Right kidney (tissue), 1 donor: ENCODE measurements around the gene MESD.
"Not testable (repeated sequence)": the region's sequence is repeated elsewhere in the genome, so short reads cannot be mapped to it uniquely, and the experiment has no call there.

Experiments
- DNase-seq: peaks from one replicate; pipeline ENCODE4 v3.0.0-alpha.2; 2016

Gene MESD

DNA sequence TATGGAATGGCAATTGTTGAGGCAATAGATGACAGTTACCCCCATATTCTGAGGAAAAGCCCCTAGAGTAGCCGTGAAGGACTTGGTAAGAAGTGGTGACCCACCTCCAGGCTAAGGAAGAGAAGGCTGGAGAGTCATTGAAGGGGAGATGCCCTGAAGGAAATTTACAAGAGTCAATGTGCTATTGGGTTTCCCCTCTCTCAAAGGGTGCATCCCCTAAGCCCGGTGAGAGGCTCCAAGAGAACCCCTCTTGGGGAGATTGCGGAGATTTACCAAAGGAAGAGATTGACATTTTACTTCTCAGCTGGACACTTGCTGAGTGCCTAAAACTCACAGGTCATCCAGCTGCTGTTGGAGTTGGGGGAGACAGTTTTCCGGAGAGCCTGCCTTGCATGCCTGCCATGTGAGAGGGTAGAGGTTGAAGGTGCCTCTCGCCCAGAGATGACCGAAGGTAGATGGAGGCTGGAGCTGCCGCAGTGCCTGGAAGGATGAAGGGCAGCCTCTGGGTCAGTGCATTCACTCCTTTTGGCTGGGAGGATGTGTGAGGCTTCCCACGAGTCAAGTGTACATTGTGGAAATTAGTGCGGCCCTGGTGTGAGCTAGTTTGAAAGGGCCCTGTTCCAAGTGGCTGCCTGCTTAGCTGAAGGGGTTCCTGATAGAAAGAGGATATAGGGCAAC is 30.7 kb downstream of the MESD start:
- no peak for DNase-seq

DNA sequence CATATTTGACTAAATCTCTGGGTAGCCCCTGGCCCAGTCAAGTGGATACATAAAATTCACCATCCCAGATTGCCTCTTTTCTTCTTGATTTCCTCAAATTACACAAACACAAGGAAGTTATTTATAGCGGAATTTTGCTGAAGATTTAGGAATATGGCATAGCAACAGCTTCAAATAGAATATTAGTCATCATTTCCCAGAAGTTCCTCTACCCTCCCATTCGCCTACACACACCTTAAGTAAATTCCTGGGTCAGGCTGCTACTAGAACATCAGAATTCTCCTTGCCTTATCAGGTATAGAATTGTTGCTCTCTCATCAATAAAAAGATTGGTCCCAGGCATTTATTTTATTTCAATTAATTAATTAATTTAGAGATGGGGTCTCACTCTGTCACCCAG is 31.6 kb downstream of the MESD start:
- DNase-seq = no peak

DNA sequence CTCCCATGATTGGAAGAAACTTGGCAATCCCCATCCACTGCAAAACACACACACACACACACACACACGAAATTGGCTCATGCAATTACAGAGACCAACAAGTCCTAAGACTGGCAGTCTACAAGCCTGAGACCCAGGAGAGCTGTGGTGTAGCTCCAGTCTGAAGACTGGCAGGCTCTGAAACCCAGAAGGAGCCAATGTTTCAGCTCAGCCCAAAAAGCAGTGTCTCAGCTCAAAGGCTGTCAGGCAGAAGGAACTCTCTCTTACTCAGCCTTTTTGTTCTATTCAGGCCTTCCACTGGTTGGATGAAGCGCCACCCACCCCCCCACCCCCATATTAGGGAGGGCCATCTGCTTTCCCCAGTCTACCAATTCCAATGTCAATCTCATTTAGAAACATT is 32.1 kb downstream of the MESD start:
- DNase-seq = no peak

DNA sequence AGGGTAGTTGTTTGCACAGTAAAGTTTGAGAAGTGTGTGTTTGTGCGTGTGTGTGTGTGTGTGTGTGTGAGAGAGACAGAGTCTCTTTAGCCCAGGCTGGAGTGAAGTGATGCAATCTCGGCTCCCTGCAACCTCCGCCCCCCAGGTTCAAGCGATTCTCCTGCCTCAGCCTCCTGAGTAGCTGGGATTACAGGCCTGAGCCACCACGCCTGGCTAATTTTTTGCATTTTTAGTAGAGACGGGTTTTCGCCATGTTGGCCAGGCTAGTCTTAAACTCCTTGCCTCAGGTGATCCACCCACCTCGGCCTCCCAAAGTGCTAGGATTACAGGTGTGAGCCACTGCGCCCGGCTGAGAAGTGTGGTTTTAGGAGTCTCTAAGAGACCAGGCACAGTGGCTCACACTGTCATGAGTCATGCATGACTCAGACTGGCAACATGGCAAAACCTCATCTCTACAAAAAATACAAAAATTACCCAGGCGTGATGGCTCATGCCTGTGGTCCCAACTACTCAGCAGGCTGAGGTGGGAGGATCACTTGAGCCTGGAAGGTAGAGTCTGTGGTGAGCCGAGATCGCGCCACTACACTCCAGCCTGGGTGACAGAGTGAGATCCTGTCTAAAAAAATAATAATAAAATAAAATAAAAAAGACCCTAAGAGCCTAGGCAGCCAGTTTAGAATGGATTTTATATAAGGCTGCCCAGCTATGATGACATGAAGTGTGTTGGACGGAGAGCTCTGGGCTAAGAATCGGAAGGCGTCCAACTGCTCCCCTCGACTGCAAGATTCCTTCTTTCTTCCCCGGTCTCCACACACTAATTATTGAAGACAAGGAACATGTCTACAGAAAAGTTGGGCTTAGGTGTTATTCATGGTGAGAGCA is 33.8 kb downstream of the MESD start:
- DNase-seq = not testable (repeated sequence)

DNA sequence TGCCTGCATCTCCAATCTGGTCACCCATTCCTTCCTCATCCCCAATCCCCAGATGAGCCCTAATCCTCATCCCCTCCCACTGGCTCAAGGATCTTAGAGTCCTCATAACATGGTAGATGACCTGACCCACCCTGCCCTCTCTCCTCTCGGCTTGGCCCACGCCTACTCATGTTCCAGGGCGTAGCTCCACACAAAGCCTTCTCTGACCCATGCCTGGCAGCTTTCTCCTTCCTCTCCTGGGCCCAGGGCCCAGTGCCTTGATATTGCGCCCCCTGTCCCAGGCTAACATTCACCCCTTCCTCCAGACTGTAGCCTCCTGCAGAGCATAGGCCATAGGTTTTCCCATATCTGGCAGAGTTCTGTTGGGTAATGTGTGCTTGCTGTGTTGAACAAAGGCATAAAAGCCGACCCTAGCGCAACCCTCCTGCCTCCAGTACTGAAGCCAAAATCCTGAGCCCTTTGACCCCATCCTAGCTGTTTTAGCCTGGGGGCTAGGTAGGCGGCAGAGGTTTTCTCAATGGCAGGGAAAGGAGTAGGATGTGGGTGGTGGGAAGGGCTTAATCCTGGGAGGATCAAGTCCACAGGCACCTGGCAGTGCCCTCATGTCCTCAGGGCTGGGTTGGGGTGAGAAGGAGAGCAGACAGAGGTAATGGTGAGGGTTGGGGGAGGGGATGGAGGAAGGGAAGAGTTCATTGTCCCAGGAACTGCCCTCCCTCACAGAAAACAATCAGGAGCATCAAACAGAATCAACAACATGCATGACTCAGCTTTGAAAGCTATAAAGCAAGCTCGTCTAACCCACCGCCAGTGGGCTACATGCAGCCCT is 35.5 kb downstream of the MESD start:
- no peak for DNase-seq

DNA sequence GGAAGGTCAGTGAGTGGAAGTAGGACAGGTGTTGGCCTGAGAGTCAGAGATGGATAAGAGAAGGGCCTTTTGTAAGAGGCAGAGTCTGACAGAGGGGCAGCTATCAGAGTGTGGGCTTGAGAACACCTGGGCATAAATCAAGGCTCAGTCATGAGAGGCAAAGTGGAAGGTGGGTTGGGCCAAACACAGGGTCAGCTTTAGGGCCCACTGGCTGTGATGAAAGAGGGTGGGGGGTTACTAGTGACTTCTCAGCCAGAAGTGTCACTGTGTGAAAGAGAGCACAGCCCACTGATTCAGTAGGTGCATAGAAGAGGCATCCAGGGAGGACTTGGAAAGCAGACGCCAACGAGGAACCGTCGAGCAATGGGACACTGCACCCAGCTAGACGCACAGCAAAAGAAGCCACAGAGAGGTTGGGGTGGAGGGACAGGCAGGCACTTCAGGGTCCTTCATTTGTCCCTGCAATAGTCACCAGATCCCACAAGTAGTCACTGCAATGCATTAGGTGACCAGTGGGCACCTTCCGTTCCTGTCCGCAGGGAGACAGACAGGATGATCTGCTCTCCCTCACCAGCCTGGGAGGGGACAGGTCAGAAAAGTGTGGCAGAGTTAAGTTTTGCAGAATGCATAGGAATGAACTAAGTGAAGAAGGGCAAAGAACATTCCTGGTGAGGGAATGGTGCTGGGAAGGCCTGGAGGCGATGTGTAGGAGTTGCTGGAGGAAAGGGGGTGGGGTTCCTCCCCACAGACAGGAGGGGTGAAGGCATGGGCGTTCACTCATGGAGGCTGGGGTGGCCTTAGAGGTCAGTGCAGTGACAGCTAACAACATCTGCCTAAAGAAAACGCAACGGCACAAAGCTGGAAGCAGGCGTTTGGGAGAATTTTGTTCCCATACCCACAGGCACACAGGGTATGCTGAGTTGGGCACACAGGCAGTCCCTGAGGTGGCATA is 36.3 kb downstream of the MESD start:
- DNase-seq = no peak

DNA sequence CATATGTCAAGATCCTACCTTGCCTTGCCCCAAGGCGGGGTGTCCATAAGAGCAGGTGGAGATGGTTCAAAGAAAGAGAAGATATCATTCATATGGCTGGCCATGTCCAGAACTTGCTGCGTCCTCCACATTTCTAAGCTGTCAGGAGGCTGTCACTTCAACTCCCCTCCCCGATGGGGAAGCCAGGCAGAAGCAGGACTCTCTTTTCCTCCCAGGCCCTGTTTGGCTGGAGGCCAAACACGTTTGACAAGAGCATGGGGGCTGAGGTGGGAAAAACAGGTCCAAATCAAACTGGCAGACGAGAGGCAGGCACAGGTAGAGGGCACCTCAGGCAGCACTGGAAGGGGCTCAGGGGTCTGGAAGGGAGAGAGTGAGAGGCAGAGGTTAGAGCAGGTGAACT is 37.7 kb downstream of the MESD start:
- DNase-seq = no peak

DNA sequence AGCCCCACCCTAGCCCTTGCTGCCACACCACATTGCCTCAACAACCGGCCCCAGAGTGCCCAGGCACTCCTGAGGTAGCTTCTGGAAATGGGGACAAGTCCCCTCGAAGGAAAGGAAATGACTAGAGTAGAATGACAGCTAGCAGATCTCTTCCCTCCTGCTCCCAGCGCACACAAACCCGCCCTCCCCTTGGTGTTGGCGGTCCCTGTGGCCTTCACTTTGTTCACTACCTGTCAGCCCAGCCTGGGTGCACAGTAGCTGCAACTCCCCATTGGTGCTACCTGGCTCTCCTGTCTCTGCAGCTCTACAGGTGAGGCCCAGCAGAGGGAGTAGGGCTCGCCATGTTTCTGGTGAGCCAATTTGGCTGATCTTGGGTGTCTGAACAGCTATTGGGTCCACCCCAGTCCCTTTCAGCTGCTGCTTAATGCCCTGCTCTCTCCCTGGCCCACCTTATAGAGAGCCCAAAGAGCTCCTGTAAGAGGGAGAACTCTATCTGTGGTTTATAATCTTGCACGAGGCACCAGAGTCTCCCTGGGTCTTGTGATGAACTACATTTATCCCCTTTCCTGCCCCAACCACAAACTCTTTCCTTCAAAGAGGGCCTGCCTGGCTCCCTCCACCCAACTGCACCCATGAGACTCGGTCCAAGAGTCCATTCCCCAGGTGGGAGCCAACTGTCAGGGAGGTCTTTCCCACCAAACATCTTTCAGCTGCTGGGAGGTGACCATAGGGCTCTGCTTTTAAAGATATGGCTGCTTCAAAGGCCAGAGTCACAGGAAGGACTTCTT is 39.1 kb downstream of the MESD start:
- DNase-seq = no peak

DNA sequence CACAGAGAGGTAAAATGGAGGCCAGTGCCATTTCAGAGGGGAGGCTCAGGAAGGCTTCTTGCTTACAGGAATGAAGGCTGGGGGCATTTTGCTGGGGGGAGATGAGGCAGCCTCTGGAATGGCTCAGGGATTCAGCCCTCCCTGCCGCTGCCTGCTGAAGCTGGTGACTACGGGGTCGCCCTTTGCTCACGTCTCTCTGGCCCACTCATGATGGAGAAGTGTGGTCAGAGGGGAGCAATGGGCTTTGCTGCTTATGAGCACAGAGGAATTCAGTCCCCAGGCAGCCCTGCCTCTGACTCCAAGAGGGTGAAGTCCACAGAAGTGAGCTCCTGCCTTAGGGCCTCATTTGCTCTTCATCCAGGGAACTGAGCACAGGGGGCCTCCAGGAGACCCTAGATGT is 39.9 kb downstream of the MESD start:
- no peak for DNase-seq

DNA sequence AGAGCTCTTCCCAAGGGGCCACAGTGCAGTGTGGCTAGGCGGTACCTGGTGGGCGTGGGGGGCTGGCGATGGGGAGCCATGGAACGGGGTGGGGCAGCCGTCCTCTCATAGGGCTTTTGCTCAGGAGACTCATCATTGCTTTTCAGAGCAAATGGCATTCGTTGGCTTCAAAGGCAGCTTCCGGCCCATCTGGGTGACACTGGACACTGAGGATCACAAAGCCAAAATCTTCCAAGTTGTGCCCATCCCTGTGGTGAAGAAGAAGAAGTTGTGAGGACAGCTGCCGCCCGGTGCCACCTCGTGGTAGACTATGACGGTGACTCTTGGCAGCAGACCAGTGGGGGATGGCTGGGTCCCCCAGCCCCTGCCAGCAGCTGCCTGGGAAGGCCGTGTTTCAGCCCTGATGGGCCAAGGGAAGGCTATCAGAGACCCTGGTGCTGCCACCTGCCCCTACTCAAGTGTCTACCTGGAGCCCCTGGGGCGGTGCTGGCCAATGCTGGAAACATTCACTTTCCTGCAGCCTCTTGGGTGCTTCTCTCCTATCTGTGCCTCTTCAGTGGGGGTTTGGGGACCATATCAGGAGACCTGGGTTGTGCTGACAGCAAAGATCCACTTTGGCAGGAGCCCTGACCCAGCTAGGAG is 40.8 kb downstream of the MESD start:
- DNase-seq = no peak

DNA sequence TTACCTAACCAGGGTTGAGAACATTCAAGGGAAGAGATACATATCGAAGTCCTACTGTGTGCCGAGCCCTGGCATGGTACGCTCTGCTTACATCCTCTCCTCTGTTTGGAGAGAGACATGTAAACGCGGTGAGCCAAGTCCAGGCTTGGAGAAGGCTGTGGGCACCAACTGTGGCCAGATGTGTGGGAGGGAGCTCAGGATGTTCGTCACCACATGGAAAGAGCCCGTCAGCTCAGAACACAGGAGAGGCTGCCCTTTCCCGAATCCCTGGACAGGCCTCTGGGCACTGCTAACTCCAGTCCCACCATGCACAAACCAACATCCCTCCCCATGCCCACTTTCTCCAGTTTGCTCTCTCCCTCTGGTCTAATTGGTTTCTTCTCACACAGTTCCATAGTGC is 43.0 kb downstream of the MESD start:
- DNase-seq = no peak

DNA sequence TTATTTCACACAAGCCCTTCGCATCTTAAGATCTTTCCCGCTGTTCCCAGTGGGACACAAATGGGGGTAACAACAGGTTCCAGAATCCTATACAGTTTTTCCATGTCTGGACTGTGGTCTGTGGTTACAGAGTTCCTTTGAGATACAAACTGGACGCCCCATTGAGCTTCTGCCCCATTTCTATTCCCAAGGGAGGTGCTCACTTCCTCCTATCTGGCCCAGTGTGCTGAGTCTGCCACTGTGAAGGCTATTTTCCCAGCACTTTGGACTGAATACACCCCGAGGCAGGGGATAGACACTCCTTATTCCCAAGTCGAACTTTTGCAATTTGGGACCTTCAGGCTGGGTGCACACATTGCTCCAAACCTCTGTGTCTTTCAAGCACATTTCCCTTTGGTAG is 44.0 kb downstream of the MESD start:
- no peak for DNase-seq

DNA sequence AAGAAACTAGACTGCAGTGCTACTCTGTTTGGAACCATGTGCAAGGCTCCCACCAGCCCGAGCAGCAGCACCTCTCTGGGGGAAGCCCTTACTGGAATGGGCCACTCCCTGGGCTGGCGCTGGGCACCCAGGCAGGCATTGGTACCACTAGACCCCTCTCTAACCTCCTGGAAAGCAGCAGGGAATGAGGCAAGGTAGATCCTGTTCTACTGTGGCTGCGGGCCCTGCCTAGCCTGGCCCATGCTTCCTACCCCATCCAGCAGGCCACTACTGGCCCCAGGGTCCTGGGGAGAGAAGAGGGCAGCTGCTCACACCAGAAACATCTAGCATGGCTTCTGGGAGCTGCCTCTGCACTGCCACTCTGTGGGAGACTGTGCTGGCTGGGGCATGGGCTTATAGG is 44.8 kb downstream of the MESD start:
- DNase-seq = no peak

DNA sequence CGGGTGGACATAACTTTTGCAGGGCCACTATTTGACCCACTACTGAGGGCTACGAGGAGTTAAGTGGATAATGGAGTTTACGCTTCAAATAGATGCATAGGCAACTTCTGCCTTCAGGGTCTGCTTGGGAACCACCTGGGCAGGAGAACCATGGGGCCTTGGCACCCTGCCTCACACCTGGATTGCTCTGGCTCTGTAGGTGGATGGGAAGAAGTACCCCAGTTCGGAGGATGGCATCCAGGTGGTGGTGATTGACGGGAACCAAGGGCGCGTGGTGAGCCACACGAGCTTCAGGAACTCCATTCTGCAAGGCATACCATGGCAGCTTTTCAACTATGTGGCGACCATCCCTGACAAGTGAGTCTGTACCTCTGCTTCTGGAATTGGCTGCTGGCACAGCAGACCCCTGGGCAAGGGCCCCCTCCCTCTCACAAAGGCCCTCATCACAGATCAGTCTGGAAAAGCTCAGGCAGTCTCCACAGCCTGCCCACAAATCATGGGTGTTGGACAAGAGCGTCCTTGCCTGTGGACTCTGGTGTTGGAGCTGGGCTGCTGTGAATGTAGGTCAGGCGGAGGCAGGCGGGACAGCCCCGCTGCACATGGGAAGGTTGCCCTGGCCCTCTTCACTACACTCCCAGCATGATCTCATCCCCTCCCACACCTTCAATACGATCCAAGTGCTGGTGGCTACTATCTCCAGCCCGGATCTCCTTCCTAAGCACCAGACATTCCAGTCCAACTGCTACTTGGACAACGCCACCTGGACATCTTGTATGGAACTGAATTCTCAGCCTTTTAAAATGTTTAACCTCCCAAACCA is 46.7 kb downstream of the MESD start:
- DNase-seq = no peak

DNA sequence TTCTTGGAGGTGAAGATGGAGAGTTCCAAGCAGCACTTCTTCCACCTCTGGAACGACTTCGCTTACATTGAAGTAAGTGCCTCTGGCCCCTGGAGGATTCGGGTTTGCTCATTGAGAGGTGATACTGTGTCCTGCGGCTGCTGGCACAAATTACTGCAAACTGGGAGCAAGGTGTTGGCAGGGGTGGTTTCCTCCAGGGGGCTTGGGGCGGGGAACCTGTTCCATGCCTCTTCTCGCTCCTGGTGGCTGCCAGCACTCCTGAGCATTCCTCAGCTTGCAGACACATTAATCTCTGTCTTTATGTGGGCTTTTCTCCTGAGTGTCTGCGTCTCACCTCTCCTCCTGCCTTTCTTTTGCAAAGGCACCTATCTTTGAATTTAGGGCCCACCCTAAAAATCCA is 47.4 kb downstream of the MESD start:
- DNase-seq = no peak

DNA sequence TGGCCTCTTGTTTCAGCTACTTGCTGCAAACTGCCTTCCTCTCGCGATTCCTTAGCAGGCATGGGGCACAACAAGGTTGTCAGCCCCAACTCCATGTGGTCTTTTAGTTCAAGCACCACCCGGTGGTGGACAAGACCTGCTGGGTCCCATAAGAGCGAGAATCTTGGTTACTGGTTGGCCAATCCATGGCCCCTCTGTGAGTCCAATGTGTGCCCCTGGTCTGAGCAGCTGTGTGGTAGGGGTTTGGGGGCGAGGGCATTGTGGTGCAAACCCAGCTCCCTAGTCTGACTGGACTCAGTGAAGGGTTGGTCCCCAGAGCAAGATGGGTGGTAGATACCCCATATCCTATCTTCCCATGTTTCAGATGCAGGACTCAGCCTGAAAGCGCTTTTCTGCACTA is 48.8 kb downstream of the MESD start:
- DNase-seq = no peak

DNA sequence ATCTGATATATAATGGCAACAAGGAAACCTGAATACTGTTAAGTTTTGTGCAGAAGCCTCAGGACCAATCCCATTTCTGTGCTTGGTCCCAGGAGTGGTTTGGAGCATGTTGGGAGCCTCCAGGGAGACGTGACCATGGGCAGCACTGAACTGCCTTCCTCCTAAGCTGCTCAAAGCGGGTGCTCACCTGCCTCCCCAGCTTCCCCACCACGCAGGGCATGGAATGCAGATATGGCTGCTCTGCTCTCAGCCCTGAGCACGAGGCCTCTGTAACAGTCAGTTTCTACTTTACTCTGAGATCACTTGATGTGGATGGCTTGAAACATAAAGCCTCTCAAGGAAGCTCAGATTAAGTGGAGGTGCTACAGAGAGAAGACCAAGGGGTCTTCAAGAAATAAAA is 49.3 kb downstream of the MESD start:
- DNase-seq = no peak

DNA sequence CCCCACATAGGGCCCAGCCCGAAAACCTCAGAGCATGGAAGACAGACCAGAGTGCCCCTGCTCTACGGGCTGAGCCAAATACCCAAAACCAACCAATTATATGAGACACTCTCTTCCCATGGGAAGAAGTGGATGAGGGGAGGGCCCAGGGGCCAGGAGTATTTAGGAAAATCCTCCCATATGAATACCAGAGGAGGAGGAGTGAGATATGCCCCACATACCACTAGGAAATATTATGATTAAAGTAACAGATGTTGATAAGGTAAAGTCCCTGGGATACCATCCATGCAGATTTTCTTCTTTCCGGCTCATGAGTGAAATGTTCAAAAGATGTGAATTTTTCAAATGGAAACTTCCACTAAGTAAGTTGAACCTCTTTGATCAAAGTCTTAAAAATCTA is 50.4 kb downstream of the MESD start:
- DNase-seq = no peak

DNA sequence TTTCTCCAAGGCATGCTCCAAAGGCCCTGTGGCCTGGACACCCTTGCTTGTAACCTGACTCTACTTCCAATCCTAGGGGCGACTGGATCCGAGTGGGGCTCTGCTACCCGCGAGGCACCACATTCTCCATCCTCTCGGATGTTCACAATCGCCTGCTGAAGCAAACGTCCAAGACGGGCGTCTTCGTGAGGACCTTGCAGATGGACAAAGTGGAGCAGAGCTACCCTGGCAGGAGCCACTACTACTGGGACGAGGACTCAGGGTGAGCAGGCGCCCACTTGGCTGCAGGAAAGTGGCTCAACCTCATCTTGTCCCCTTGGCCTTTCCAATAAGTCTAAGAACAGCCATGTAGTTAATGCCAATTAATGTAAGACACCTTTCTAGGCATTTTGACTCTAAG is 51.9 kb downstream of the MESD start:
- no peak for DNase-seq
